Fibroblast of upper back skin (primary cell): Measurements from ENCODE around the gene OR1F1.
"Not testable (repeated sequence)": the region's sequence is repeated elsewhere in the genome, so short reads cannot be mapped to it uniquely, and the experiment has no call there.

Experiments used
- DNase-seq: peaks from one replicate; pipeline ENCODE4 v3.0.0-alpha.2; 2013

OR1F1 gene

GRCh38 chr16:3187798-3188674 lies at the start of gene OR1F1:
OR1F1 (plus strand) TSS chr16:3188204.
- peak; percentile 76 for DNase-seq

- DNase-seq = no peak
Observed at GRCh38 chr16:3138342-3138741, 49.7 kb upstream of the OR1F1 start.

GRCh38 chr16:3138823-3139426 lies 49.1 kb upstream of the OR1F1 start:
- no peak for DNase-seq

- DNase-seq = not testable (repeated sequence)
Observed at GRCh38 chr16:3139561-3139960, 48.4 kb upstream of the OR1F1 start.

- no peak for DNase-seq
Observed at GRCh38 chr16:3140603-3141427, 47.2 kb upstream of the OR1F1 start.

- DNase-seq = no peak
Observed at GRCh38 chr16:3141781-3142311, 46.2 kb upstream of the OR1F1 start.

GRCh38 chr16:3142327-3142726 lies 45.7 kb upstream of the OR1F1 start:
- DNase-seq = no peak

- no peak for DNase-seq
Observed at GRCh38 chr16:3142770-3143169, 45.2 kb upstream of the OR1F1 start.

GRCh38 chr16:3143189-3143588 lies 44.8 kb upstream of the OR1F1 start:
- DNase-seq = no peak

- no peak for DNase-seq
Observed at GRCh38 chr16:3143598-3144320, 44.2 kb upstream of the OR1F1 start.

GRCh38 chr16:3144321-3144983 lies 43.6 kb upstream of the OR1F1 start:
- DNase-seq = no peak

GRCh38 chr16:3145151-3145550 lies 42.9 kb upstream of the OR1F1 start:
- DNase-seq = no peak

- no peak for DNase-seq
Observed at GRCh38 chr16:3145660-3146059, 42.3 kb upstream of the OR1F1 start.

GRCh38 chr16:3147046-3147756 lies 40.8 kb upstream of the OR1F1 start:
- no peak for DNase-seq

GRCh38 chr16:3147757-3148104 lies 40.3 kb upstream of the OR1F1 start:
- DNase-seq = no peak

- DNase-seq = no peak
Observed at GRCh38 chr16:3148256-3149192, 39.5 kb upstream of the OR1F1 start.

- DNase-seq = no peak
Observed at GRCh38 chr16:3149193-3149530, 38.8 kb upstream of the OR1F1 start.

GRCh38 chr16:3149630-3150345 lies 38.2 kb upstream of the OR1F1 start:
- DNase-seq = peak; percentile 66

GRCh38 chr16:3150346-3151218 lies 37.4 kb upstream of the OR1F1 start:
- DNase-seq = peak; percentile 96
